Endothelial cell of umbilical vein (primary cell): ENCODE results near the gene SNAPC4. TPM values are rescaled to one million over a fixed set of nuclear protein-coding genes. Genes with fewer than 3 reads are reported as not detected.

Experiments used
- BruUV-seq: library from RNA; stranded (reverse); fragments of 400-500 nt; replicated peaks from 2 replicates; lab custom pipeline; 2021; lab: Mats Ljungman, UMichigan
- CTCF ChIA-PET: fragments of 300-600, 350-600 bp; sonication (Branson Sonifier 250); formaldehyde crosslinking; loops from one replicate; lab custom pipeline; 2021; ENCODE audit warnings: antibody characterized with exemption, inconsistent platforms; lab: Charles Lee
- POLR2A ChIA-PET: fragments of 300-600, 350-600 bp; sonication (Branson Sonifier 250); formaldehyde crosslinking; loops from one replicate; lab custom pipeline; 2021; ENCODE audit warnings: antibody characterized with exemption, inconsistent platforms; lab: Charles Lee
- DNase-seq: peaks from one replicate; pipeline ENCODE4 v3.0.0-alpha.2; 2011; ENCODE audit warnings: low read depth, low spot score
- FAIRE-seq: peaks from 2 replicates; lab custom pipeline; 2011; peaks lifted over from hg19 to GRCh38; lab: Jason Lieb, UNC
- H2AFZ ChIP-seq: 2 replicates; pipeline ENCODE4 v1.6.0; 2012; ENCODE audit warnings: low read depth, low read length, control low read depth, inconsistent platforms
- H3K27ac ChIP-seq: 2 replicates; pipeline ENCODE4 v1.5.1; 2011; ENCODE audit warnings: low read depth, mild to moderate bottlenecking, control low read depth, low read length, moderate library complexity; ENCODE audit not compliant: insufficient read depth
- H3K27me3 ChIP-seq, 2 experiments: 2 replicates each; pipeline versions ENCODE4 v1.6.0 to v1.6.1; 2011; ENCODE audit warnings: low read length in 2 of 2, mixed read lengths in 1 of 2; ENCODE audit not compliant: control insufficient read depth in 2 of 2, insufficient read depth in 2 of 2
- H3K36me3 ChIP-seq, 2 experiments: 2 replicates in 1 of 2; 3 replicates in 1 of 2; pipeline ENCODE4 v1.5.1; 2011; ENCODE audit warnings: low read length in 2 of 2, mild to moderate bottlenecking in 1 of 2, moderate library complexity in 1 of 2; ENCODE audit not compliant: control insufficient read depth in 2 of 2, insufficient read depth in 2 of 2; ENCODE audit errors: extremely low read depth in 1 of 2
- H3K4me1 ChIP-seq: 3 replicates; pipeline ENCODE4 v1.5.1; 2011; ENCODE audit warnings: mild to moderate bottlenecking, low read length; ENCODE audit not compliant: control insufficient read depth, insufficient read depth; ENCODE audit errors: extremely low read depth
- H3K4me2 ChIP-seq: 2 replicates; pipeline ENCODE4 v1.6.1; 2011; ENCODE audit warnings: low read length, control low read depth, mixed read lengths; ENCODE audit not compliant: insufficient read depth
- H3K4me3 ChIP-seq, 3 experiments: fragments of 200-600 bp in 1 of 3; sonication (generic), shearing (Covaris generic) in 1 of 3; replicated peaks in 1 of 3; 2 replicates each; pipeline ENCODE4 v1.5.1; 2011 to 2016; ENCODE audit warnings: control low read depth in 3 of 3, low read length in 3 of 3, mild to moderate bottlenecking in 2 of 3, inconsistent platforms in 1 of 3, low read depth in 1 of 3, moderate library complexity in 1 of 3; ENCODE audit not compliant: insufficient read depth in 1 of 3
- H3K79me2 ChIP-seq: 2 replicates; pipeline ENCODE4 v1.6.0; 2012; ENCODE audit warnings: low read length, inconsistent platforms; ENCODE audit not compliant: control insufficient read depth, insufficient read depth
- H3K9ac ChIP-seq: replicated peaks from 2 replicates; pipeline ENCODE3; 2011; ENCODE audit warnings: low read length, control low read depth; ENCODE audit not compliant: insufficient read depth; ENCODE audit errors: extremely low read depth
- H3K9me1 ChIP-seq: replicated peaks from 3 replicates; pipeline ENCODE4 v1.6.0; 2011; ENCODE audit warnings: mild to moderate bottlenecking, low read length; ENCODE audit not compliant: control insufficient read depth, insufficient read depth; ENCODE audit errors: extremely low read depth
- H3K9me3 ChIP-seq: replicated peaks from 2 replicates; pipeline ENCODE4 v1.5.1; 2012; ENCODE audit warnings: low read length, inconsistent platforms; ENCODE audit not compliant: control insufficient read depth, insufficient read depth
- H4K20me1 ChIP-seq: replicated peaks from 2 replicates; pipeline ENCODE3; 2011; ENCODE audit warnings: mild to moderate bottlenecking, low read length; ENCODE audit not compliant: control insufficient read depth, insufficient read depth; ENCODE audit errors: extremely low read depth
- CTCF ChIP-seq, 2 donors: IDR thresholded peaks; 1 replicate in 1 of 2; 2 replicates in 1 of 2; pipeline ENCODE4 v1.5.1; 2011; ENCODE audit warnings: low read length in 2 of 2, mild to moderate bottlenecking in 2 of 2, moderate library complexity in 2 of 2, control low read depth in 1 of 2, inconsistent platforms in 1 of 2, low read depth in 1 of 2; ENCODE audit not compliant: insufficient read depth in 1 of 2; ENCODE audit errors: extremely low read depth in 1 of 2
- EZH2 ChIP-seq: IDR thresholded peaks from 2 replicates; pipeline ENCODE4 v1.6.1; 2012; ENCODE audit warnings: borderline replicate concordance, low read depth, mild to moderate bottlenecking, moderate library complexity, low read length, inconsistent platforms; ENCODE audit not compliant: severe bottlenecking
- POLR2AphosphoS5 ChIP-seq: IDR thresholded peaks from 2 replicates; pipeline ENCODE4 v1.6.1; 2012; ENCODE audit warnings: low read depth, mild to moderate bottlenecking, control low read depth, low read length, moderate library complexity; ENCODE audit not compliant: insufficient read depth
- dilution Hi-C: fragments of 300-500 bp; cut with MboI; formaldehyde crosslinking; loops from one replicate; pipeline ENCODE4 v1.15.0; 2019; ENCODE audit warnings: low sequenced_read_pairs; ENCODE audit not compliant: extremely low pct_ligation_motif_present
- intact Hi-C: fragments of 100-400 bp; cut with micrococcal nuclease; formaldehyde crosslinking; loops from one replicate; pipeline ENCODE4 v1.10.0; 2022
- polyA plus RNA-seq, 4 experiments: library from polyadenylated mRNA; depleted of rRNA in 3 of 4; stranded (reverse) in 3 of 4; unstranded in 1 of 4; fragments of >200 nt; gene quantifications; 2 replicates each; pipeline versions ENCODE4 v1.2.1 to v1.2.3, GENCODE V29; 2011 to 2012; ENCODE audit warnings: missing spikeins in 1 of 4
- total RNA-seq: library from RNA; stranded (reverse); gene quantifications from 2 replicates; pipeline ENCODE4 v1.2.3, GENCODE V29; 2021

Gene SNAPC4
- total and polyA plus RNA-seq, 2 donors (not counting 3 experiments of a cell fraction or from before 2014, with no cell fraction given), result 6.7 to 17.5 TPM

DNA sequence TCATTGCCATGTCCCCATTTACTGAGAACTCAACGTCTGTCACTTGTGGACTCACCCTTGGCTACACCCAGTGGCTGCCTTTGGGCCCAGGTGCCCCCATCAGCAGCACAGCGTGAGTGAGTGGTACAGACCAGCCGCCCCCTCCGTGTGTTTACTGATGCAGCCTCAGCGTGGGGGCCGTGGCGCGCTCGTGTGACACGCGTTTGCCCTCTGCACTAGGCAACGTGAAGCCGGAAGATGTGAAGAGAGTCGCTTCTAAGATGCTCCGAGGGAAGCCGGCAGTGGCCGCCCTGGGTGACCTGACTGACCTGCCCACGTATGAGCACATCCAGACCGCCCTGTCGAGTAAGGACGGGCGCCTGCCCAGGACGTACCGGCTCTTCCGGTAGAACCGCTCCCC lies 22.9 kb upstream of the SNAPC4 start:
- H3K4me2 ChIP-seq, result no peak overlapping the region
- no peaks in the 10 kb centered on the region for H3K9me3 ChIP-seq
- no peak for DNase-seq
- no peak overlapping the region for H2AFZ ChIP-seq
- H3K27me3 ChIP-seq, result no peaks in the 10 kb centered on the region
- no peak overlapping the region for H3K27ac ChIP-seq
- no TSS peak for BruUV-seq
- H3K4me3 ChIP-seq, result no peak overlapping the region
- H3K4me1 ChIP-seq, result no peaks in the 10 kb centered on the region
- H3K9ac ChIP-seq, result no peak overlapping the region
- no peak for FAIRE-seq
- intact Hi-C loops, result no loop called here
- dilution Hi-C loops, result no loop called here
- H3K79me2 ChIP-seq, result no peaks in the 10 kb centered on the region
- no peak for TF ChIP-seq CTCF (IDR thresholded peaks at IDR 0.05; ENCODE audit: extremely low read depth in 1 of 2, insufficient read depth in 1 of 2, low read depth in 1 of 2, low read length in 2 of 2)
- no peaks in the 10 kb centered on the region for H4K20me1 ChIP-seq
- peaks cover 20 to 42% of the 10 kb centered on the region in 2 experiments for H3K36me3 ChIP-seq
- POLR2A ChIA-PET, result no interaction called here
- CTCF ChIA-PET, result no interaction called here
- no peaks in the 10 kb centered on the region for H3K9me1 ChIP-seq

DNA sequence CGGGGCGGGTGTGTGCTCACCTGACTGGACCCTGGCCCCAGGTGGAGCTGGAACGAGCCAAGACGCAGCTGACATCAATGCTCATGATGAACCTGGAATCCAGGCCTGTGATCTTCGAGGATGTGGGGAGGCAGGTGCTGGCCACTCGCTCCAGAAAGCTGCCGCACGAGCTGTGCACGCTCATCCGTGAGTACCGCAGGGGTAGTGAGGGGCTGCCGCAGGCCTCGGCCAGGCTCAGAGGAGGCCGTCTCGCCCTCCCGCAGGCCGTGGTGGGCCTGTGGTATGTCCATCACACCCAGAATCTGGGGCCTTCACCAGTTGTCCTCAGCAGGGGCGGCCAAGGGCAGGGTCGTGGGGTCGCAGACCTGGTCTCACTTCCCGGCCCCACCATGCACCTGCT lies 21.8 kb upstream of the SNAPC4 start:
- no peaks in the 10 kb centered on the region for H3K27me3 ChIP-seq
- no peak for FAIRE-seq
- H3K9me1 ChIP-seq, result no peaks in the 10 kb centered on the region
- dilution Hi-C loops (no loop called here), intact Hi-C loops (no loop called here)
- TF ChIP-seq POLR2AphosphoS5 (no peak), EZH2 (no peak)
- no peak overlapping the region for H3K4me2 ChIP-seq
- no peak overlapping the region for H3K4me3 ChIP-seq
- BruUV-seq, result no TSS peak
- POLR2A ChIA-PET, result no interaction called here
- peaks cover 22 to 49% of the 10 kb centered on the region in 2 experiments for H3K36me3 ChIP-seq
- no peak overlapping the region for H2AFZ ChIP-seq
- no peak overlapping the region for H3K27ac ChIP-seq
- no peak for DNase-seq
- H3K79me2 ChIP-seq, result no peaks in the 10 kb centered on the region
- no peaks in the 10 kb centered on the region for H3K9me3 ChIP-seq
- no peak overlapping the region for H3K9ac ChIP-seq
- no peaks in the 10 kb centered on the region for H3K4me1 ChIP-seq
- no peaks in the 10 kb centered on the region for H4K20me1 ChIP-seq
- CTCF ChIA-PET, result no interaction called here
